SH-SY5Y (cell line): ENCODE measurements around the gene PFN4.

Experiments used
- GATA2 ChIP-seq: IDR thresholded peaks from 2 replicates; pipeline ENCODE4 v1.6.1; 2011; ENCODE audit warnings: mild to moderate bottlenecking, low read depth, low read length
- GATA3 ChIP-seq: IDR thresholded peaks from 2 replicates; pipeline ENCODE4 v1.6.1; 2011; ENCODE audit warnings: low read depth, mild to moderate bottlenecking, low read length, moderate library complexity

Gene PFN4

DNA sequence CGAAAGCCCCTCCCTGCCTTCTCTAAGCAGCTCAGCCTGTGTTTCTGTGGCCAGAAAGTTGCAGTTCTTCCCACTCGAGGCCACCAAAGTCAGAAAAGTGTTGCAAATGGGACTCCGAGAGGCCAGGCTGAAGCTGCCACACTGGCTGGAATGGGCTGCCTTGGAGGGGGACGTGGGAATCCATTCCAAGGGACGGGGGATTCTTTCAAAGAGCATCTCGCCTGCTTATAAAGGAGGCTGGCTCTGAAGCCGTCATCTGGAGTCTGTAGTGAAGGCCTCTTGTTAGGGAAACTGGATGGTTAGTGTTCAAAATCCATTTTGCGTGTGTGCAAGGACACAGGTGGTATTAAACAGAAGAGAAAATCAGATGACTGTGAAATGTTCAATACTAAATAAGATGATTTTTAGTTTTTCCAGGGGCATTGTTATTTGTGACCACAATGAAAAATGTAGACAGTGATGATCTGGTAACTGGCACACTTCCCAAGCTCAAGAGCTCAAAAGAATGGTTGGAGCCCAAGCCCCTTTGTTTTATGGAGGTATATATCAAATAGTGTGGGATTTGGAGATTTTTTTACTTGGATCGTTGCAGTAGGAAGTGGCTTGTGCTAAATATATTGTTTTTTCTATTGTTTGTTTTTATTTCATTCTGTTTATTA is 917 bp upstream of the PFN4 start:
- TF ChIP-seq GATA2 (no peak), GATA3 (no peak)

GRCh38 chr2:24122366-24123194 is 554 bp downstream of the PFN4 start:
- no peak for TF ChIP-seq GATA3
- TF ChIP-seq GATA2, result no peak

DNA sequence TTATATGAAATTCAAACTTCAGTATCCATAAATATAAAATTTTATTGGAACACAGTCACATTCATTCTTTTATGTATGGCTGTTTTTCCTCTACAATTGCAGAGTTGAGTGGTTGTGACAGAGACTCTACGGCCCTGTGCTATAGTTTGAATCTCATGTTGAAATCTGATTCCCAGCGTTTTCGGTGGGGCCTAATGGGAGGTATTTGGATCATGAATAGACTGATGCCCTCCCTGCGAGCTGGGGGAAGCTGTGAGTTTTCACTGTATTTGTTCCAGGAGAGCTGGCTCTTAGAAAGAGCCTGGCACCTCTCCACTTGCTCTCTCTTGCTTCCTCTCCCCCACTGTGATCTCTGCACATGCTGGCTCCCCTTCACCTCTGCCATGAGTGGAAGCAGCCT is 1.7 kb downstream of the PFN4 start:
- TF ChIP-seq GATA2 (no peak), GATA3 (no peak)

- TF ChIP-seq GATA3 (no peak), GATA2 (no peak)
Observed at GRCh38 chr2:24121066-24121465, 2.1 kb downstream of the PFN4 start.

DNA sequence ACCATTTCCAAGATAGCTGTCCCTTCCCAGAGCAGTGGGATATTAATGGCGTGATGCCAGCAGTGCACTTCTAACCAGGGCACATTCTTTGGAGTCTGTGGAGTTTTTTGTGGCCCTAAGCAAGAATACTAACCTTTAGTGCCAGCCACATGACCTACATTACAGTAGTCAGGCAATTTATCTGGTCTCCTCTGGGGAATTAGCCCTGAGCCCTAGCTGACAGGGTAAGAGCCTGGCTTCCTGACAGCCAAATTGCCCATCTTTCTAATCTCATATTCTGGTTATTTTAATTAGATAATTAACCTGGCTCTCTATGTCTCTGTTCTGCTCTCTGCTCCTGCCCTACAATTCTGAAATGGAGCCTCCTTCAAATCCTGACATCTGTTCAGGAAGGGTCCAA is 5.2 kb downstream of the PFN4 start:
- TF ChIP-seq GATA3, result peak; percentile 63; the same call in 1 of the 2 replicates
- TF ChIP-seq GATA2, result peak; percentile 90

DNA sequence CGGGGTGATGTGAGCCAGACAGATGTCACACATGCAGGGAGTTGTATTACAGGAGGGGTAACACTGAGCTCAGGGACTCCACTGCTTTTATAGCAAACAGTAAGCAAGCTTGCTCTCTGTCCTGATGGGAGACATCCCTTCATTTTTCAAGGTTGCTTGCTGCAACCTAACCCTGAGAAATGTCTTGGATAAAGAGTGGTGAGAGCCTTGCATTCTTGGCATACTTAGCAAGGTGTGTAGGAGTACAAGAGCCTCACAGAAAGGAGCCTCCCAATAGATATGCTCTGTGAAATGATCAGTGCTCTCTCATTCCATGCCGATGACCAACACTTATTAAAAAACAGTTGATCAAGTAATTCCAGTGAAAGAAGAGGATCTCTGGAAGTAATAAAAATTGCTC is 8.1 kb downstream of the PFN4 start:
- TF ChIP-seq GATA2, result no peak
- no peak for TF ChIP-seq GATA3

DNA sequence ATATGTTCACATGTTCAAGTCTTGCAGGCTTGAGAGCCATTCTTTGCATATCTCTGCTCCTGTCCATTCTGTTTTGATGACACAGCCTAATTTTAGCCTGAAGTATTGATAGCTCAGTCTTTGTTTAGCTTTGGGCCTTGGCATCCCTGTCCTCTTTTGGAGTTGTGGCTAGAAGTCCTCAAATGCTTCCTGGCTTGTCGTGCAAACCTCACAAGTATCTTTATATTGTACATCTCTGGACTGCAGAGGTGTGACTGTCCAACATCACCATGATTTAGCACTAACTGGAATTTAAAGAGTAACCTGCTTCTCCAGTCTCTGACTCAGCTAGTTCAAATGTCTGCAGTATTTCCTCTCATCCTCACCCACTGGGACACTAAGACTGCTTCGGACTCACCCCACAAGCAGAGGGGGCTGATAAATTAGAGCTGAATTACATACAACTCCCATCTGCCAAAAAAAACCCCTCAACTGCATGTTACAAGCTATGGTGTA is 11.7 kb downstream of the PFN4 start:
- TF ChIP-seq GATA2 (no peak), GATA3 (no peak)

DNA sequence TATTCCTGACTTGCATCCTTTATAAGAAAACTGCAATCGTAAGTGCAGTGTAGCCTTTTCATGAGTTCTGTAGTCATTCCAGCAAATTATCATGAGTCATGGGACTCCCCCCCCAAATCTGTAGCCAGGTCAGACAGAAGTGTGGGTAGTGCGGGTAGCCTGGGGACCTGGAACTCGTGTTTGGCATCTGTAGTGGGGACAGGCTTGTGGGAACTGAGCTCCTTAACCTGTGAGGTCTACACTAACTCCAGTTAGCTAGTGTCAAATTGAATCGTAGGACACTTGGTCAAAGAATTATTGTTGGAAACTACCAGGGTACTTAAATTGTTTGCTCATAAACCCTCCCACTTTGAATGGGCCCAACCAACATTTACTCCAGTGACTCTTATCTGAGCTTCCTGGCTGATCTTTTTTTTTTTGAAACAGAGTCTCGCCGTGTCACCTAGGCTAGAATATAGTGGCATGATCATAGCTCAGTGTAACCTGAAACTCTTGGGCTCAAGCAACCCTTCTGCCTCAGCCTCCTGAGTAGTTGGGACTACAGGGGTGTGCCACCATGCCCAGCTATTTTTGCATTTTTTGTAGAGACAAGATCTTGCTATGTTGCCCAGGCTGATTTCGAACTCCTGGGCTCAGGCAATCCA is 12.4 kb downstream of the PFN4 start:
- TF ChIP-seq GATA3, result no peak
- TF ChIP-seq GATA2, result no peak

GRCh38 chr2:24107336-24107735 is 15.8 kb downstream of the PFN4 start:
- TF ChIP-seq GATA2 (no peak), GATA3 (no peak)

DNA sequence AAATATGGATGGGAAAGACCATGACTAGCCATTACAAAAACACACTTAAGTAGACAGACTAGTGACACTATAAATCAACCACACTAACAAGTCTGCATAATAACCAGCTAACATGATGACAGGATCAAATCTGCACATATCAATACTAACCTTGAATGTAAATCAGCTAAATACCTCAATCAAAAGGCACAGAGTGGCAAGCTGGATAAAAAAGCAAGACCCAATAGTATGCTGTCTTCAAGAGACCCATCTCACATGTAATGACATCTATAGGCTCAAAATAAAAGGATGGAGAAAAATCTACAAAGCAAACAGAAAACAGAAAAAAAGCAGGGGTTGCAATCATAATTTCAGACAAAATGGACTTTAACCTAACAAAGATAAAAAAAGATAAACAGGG is 16.3 kb downstream of the PFN4 start:
- TF ChIP-seq GATA2 (no peak), GATA3 (no peak)

- TF ChIP-seq GATA2 (no peak), GATA3 (no peak)
Observed at GRCh38 chr2:24105816-24106215, 17.3 kb downstream of the PFN4 start.

- TF ChIP-seq GATA2 (no peak), GATA3 (no peak)
Observed at GRCh38 chr2:24104906-24105305, 18.2 kb downstream of the PFN4 start.

DNA sequence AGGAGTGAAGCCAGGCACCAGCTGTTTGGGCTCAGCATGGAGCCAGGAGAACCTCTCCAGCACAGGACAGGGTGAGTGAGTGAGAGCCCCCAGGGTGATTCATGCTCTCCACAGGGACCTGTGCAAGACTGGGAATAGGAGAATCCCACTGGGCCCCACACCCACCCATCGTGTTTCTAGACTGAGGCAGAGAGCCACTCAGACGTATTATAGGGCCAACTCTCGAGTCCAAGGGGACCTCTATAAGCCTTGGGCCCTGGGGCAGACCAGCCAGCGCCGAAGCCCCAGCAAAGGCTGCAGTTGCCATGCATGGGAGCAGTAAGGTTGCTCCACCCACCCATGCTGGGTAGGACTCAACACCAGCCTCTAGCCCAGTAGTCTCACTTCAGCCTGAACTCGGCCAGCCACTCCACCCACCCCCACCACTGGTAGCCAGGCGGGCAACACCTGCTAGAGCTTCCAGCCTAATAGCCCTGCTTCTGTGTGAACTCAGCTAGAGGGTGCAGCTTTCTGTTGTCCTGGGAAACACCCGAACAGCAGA is 19.0 kb downstream of the PFN4 start:
- TF ChIP-seq GATA3 (no peak), GATA2 (no peak)

GRCh38 chr2:24102677-24103076 is 20.5 kb downstream of the PFN4 start:
- no peak for TF ChIP-seq GATA2
- no peak for TF ChIP-seq GATA3
